Rectal smooth muscle tissue (tissue), 1 donor: ENCODE data around the gene HYCC1.
"Not testable (repeated sequence)": the region's sequence is repeated elsewhere in the genome, so short reads cannot be mapped to it uniquely, and the experiment has no call there.

Source experiments
- H3K27ac ChIP-seq: one replicate; pipeline ENCODE4 v1.7.0; 2013; ENCODE audit warnings: low read depth, low read length, inconsistent platforms
- H3K27me3 ChIP-seq: one replicate; pipeline ENCODE4 v1.7.0; 2013; ENCODE audit warnings: low read length; ENCODE audit not compliant: control insufficient read depth, insufficient read depth
- H3K36me3 ChIP-seq: one replicate; pipeline ENCODE4 v1.7.0; 2013; ENCODE audit warnings: low read length; ENCODE audit not compliant: control insufficient read depth, insufficient read depth
- H3K4me1 ChIP-seq: one replicate; pipeline ENCODE4 v1.7.0; 2013; ENCODE audit warnings: low read length; ENCODE audit not compliant: control insufficient read depth, insufficient read depth
- H3K4me3 ChIP-seq: one replicate; pipeline ENCODE4 v1.7.0; 2013; ENCODE audit warnings: low read length
- H3K9ac ChIP-seq: one replicate; pipeline ENCODE4 v1.7.0; 2013; ENCODE audit warnings: low read length

The HYCC1 gene

GRCh38 chr7:23013715-23014649 is at the start of gene HYCC1:
TSS of gene HYCC1 (minus strand) at chr7:23014130. CDS start at chr7:22991111, 23,019 bp downstream.
- Histone ChIP-seq H3K4me1 (peaks cover 10% of the 10 kb centered on the region), H3K27ac (peak within 1 kb of the TSS; percentile 55), H3K9ac (peak within 1 kb of the TSS; percentile 27), H3K36me3 (no peaks in the 10 kb centered on the region), H3K27me3 (no peaks in the 10 kb centered on the region), H3K4me3 (peak within 1 kb of the TSS; percentile 80)

GRCh38 chr7:23062452-23062851 is 48.5 kb upstream of the HYCC1 start:
- H3K4me1 ChIP-seq: no peaks in the 10 kb centered on the region
- H3K36me3 ChIP-seq: no peaks in the 10 kb centered on the region
- H3K4me3 ChIP-seq: no peak overlapping the region
- no peak overlapping the region for H3K9ac ChIP-seq
- H3K27ac ChIP-seq: no peak overlapping the region
- H3K27me3 ChIP-seq: no peaks in the 10 kb centered on the region

- Histone ChIP-seq H3K27me3 (no peaks in the 10 kb centered on the region), H3K9ac (no peak overlapping the region), H3K4me1 (no peaks in the 10 kb centered on the region), H3K4me3 (no peak overlapping the region), H3K36me3 (no peaks in the 10 kb centered on the region), H3K27ac (no peak overlapping the region)
Observed at GRCh38 chr7:23061327-23061726, 47.4 kb upstream of the HYCC1 start.

GRCh38 chr7:23058408-23059096 is 44.6 kb upstream of the HYCC1 start:
- Histone ChIP-seq H3K4me1 (no peaks in the 10 kb centered on the region), H3K9ac (no peak overlapping the region), H3K27me3 (no peaks in the 10 kb centered on the region), H3K36me3 (no peaks in the 10 kb centered on the region), H3K4me3 (no peak overlapping the region), H3K27ac (no peak overlapping the region)

GRCh38 chr7:23055582-23056178 is 41.8 kb upstream of the HYCC1 start:
- Histone ChIP-seq H3K27me3 (no peaks in the 10 kb centered on the region), H3K4me1 (no peaks in the 10 kb centered on the region), H3K27ac (no peak overlapping the region), H3K9ac (no peak overlapping the region), H3K36me3 (no peaks in the 10 kb centered on the region), H3K4me3 (no peak overlapping the region)

- not testable (repeated sequence) for H3K27ac ChIP-seq, H3K27me3 ChIP-seq
Observed at GRCh38 chr7:23051124-23051485, 37.2 kb upstream of the HYCC1 start.

GRCh38 chr7:23046336-23046735 is 32.4 kb upstream of the HYCC1 start:
- not testable (repeated sequence) for H3K36me3 ChIP-seq, H3K4me3 ChIP-seq, H3K4me1 ChIP-seq

More at GRCh38 chr7:23051124-23051485, 37.2 kb upstream of the HYCC1 start:
- not testable (repeated sequence) for H3K4me1 ChIP-seq, H3K4me3 ChIP-seq, H3K9ac ChIP-seq, H3K36me3 ChIP-seq

GRCh38 chr7:23045086-23045485 is 31.2 kb upstream of the HYCC1 start:
- not testable (repeated sequence) for H3K9ac ChIP-seq, H3K27me3 ChIP-seq, H3K4me1 ChIP-seq, H3K4me3 ChIP-seq, H3K27ac ChIP-seq, H3K36me3 ChIP-seq

More at GRCh38 chr7:23046336-23046735, 32.4 kb upstream of the HYCC1 start:
- H3K27me3 ChIP-seq, H3K27ac ChIP-seq, H3K9ac ChIP-seq: not testable (repeated sequence)

GRCh38 chr7:23044581-23044980 is 30.7 kb upstream of the HYCC1 start:
- H3K27me3 ChIP-seq: no peaks in the 10 kb centered on the region
- H3K36me3 ChIP-seq: no peaks in the 10 kb centered on the region
- no peak overlapping the region for H3K27ac ChIP-seq
- no peak overlapping the region for H3K4me3 ChIP-seq
- H3K4me1 ChIP-seq: no peaks in the 10 kb centered on the region
- H3K9ac ChIP-seq: no peak overlapping the region

GRCh38 chr7:23043441-23043840 is 29.5 kb upstream of the HYCC1 start:
- Histone ChIP-seq H3K4me1 (no peaks in the 10 kb centered on the region), H3K4me3 (no peak overlapping the region), H3K27me3 (no peaks in the 10 kb centered on the region), H3K36me3 (no peaks in the 10 kb centered on the region), H3K9ac (no peak overlapping the region), H3K27ac (no peak overlapping the region)

GRCh38 chr7:23039674-23040073 is 25.7 kb upstream of the HYCC1 start:
- H3K4me3 ChIP-seq, H3K9ac ChIP-seq, H3K27me3 ChIP-seq, H3K27ac ChIP-seq, H3K4me1 ChIP-seq, H3K36me3 ChIP-seq: not testable (repeated sequence)

GRCh38 chr7:23035542-23036371 is 21.8 kb upstream of the HYCC1 start:
- not testable (repeated sequence) for H3K27ac ChIP-seq, H3K9ac ChIP-seq, H3K4me1 ChIP-seq, H3K4me3 ChIP-seq, H3K27me3 ChIP-seq, H3K36me3 ChIP-seq
